Central memory CD4-positive, alpha-beta T cell (primary cell): ENCODE measurements around the gene TMCO5A.

Experiments used
- DNase-seq: peaks from one replicate; pipeline ENCODE4 v3.0.0; 2022

TMCO5A gene

GRCh38 chr15:37978231-37978630 lies 43.8 kb downstream of the TMCO5A start:
- DNase-seq = no peak

DNA sequence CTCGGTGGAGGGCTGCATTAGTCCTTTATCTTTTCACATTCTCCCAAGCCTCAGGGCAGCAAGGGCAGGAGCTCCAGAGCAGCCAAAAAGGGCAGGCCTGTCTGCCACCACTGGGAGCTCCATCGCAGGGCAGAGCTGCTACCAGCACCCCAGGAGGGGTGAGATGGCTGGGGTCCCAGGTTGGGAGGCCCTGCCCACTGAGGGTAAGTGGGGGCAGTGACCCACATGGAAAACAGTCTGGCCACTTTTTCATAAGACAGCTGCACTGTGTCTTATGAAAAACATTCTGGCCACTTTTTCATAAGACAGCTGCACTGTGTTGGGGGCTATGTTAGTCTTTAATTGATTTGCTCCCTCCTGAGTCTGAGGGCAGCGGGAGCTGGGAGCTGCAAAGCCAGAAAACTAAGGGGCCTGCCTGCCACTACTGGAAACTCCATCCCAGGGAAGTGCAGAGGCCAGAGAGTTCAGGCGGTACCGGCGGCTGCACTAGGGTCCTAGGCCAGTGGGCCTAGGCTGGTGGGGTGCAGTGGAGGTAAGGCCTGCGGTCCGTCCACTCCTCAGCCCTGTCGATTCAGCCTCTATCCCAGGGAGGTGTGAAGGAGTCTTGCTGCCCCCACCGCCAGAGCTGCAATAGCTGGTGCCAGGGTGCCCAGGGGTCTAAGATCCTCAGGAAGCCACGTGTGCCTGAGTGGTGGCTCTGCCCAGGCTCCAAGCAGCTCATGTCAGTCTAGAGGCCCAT lies 45.4 kb downstream of the TMCO5A start:
- DNase-seq = no peak

- DNase-seq = no peak
These were observed 46.8 kb downstream of the TMCO5A start for GRCh38 chr15:37981201-37981600.

- DNase-seq = no peak
These were observed 47.3 kb downstream of the TMCO5A start for GRCh38 chr15:37981775-37982174.

- DNase-seq = no peak
These were observed 49.9 kb downstream of the TMCO5A start for GRCh38 chr15:37984368-37984767.

- DNase-seq = no peak
These were observed 61.3 kb downstream of the TMCO5A start for GRCh38 chr15:37995461-37996347.
